Peyer's patch (tissue), 4 donors: ENCODE measurements around the gene MAP3K21.

Experiments used
- POLR2A ChIP-seq, 2 donors: fragments of 450-650 bp; IDR thresholded peaks; one replicate each; pipeline ENCODE4 v1.5.1; 2017; ENCODE audit warnings: antibody characterized with exemption in 2 of 2, mild to moderate bottlenecking in 2 of 2, moderate library complexity in 2 of 2
- TF ChIP-seq, protein P1 (sequence below), 6 experiments: fragments of 450-650 bp in 4 of 6; fragments of 200-600 bp in 2 of 6; sonication (generic) in 1 of 6; IDR thresholded peaks; one replicate each; pipeline ENCODE4 v1.5.1; 2017 to 2019; ENCODE audit warnings: antibody characterized with exemption in 6 of 6, mild to moderate bottlenecking in 3 of 6, moderate library complexity in 1 of 6

DNA sequence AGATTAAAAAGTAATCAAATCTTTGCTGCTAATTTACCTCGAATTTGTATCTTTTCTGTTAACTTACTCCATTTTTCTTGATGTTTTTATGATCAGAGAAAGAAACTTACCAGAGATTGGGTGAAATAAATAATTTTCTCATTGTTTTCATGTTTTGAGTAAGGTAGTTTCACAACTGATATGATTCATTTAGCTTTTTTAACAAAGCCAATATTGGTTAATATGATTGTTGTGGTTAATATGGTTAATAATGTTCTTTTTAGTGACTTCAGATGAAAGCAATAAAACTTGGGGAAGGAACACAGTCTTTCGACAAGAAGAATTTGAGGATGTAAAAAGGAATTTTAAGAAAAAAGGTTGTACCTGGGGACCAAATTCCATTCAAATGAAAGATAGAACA lies 48.1 kb downstream of the MAP3K21 start:
- no peak for TF ChIP-seq POLR2A (IDR thresholded peaks at IDR 0.05)
- TF ChIP-seq, protein P1, sequence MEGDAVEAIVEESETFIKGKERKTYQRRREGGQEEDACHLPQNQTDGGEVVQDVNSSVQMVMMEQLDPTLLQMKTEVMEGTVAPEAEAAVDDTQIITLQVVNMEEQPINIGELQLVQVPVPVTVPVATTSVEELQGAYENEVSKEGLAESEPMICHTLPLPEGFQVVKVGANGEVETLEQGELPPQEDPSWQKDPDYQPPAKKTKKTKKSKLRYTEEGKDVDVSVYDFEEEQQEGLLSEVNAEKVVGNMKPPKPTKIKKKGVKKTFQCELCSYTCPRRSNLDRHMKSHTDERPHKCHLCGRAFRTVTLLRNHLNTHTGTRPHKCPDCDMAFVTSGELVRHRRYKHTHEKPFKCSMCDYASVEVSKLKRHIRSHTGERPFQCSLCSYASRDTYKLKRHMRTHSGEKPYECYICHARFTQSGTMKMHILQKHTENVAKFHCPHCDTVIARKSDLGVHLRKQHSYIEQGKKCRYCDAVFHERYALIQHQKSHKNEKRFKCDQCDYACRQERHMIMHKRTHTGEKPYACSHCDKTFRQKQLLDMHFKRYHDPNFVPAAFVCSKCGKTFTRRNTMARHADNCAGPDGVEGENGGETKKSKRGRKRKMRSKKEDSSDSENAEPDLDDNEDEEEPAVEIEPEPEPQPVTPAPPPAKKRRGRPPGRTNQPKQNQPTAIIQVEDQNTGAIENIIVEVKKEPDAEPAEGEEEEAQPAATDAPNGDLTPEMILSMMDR (IDR thresholded peaks at IDR 0.05) = no peak
